IMR-90 (cell line): Measurements from ENCODE around the gene LEP. TPM values are rescaled to one million over a fixed set of nuclear protein-coding genes. Genes with fewer than 3 reads are reported as not detected.

Source experiments
- ATAC-seq: fragments of 200-7000 bp; cut with Tn5 transposase; 2 replicates; pipeline ENCODE4 v1.9.1; 2020; ENCODE audit warnings: low read depth, mild to moderate bottlenecking, moderate library complexity
- BruUV-seq: library from RNA; stranded (reverse); fragments of 400-500 nt; replicated peaks from 2 replicates; lab custom pipeline; 2021; lab: Mats Ljungman, UMichigan
- CTCF ChIA-PET: fragments of 300-600 bp; formaldehyde crosslinking; extraction: SDS; loops from one replicate; lab custom pipeline; 2021; ENCODE audit warnings: antibody characterized with exemption; lab: Yijun Ruan, JAX
- POLR2A ChIA-PET: fragments of 300-600 bp; sonication (Branson Sonifier 250); formaldehyde crosslinking; loops from one replicate; lab custom pipeline; 2022; ENCODE audit warnings: antibody characterized with exemption; ENCODE audit not compliant: unreplicated experiment; lab: Charles Lee
- DNase-seq: peaks from one replicate; pipeline ENCODE4 v3.0.0; 2013
- H2AFZ ChIP-seq: replicated peaks from 2 replicates; pipeline ENCODE3; 2013; ENCODE audit warnings: low read length, mild to moderate bottlenecking; ENCODE audit not compliant: poor library complexity
- H2AK5ac ChIP-seq: 2 replicates; pipeline ENCODE4 v1.6.1; 2013; ENCODE audit warnings: low read depth, low read length, inconsistent platforms
- H2AK9ac ChIP-seq: replicated peaks from 2 replicates; pipeline ENCODE3; 2013; ENCODE audit warnings: mild to moderate bottlenecking, low read depth, low read length, moderate library complexity; ENCODE audit not compliant: poor library complexity
- H2BK120ac ChIP-seq: 2 replicates; pipeline ENCODE4 v1.6.1; 2013; ENCODE audit warnings: low read depth, low read length, inconsistent platforms
- H2BK15ac ChIP-seq: 3 replicates; pipeline ENCODE4 v1.6.1; 2013; ENCODE audit warnings: low read depth, low read length, inconsistent platforms
- H2BK20ac ChIP-seq: 2 replicates; pipeline ENCODE4 v1.6.1; 2013; ENCODE audit warnings: low read depth, mild to moderate bottlenecking, inconsistent platforms, low read length, moderate library complexity
- H2BK5ac ChIP-seq: 2 replicates; pipeline ENCODE4 v1.6.1; 2013; ENCODE audit warnings: mild to moderate bottlenecking, low read depth, low read length, inconsistent platforms; ENCODE audit not compliant: poor library complexity, severe bottlenecking
- H3K14ac ChIP-seq: replicated peaks from 2 replicates; pipeline ENCODE4 v1.6.1; 2013; ENCODE audit warnings: low read depth, low read length, inconsistent platforms
- H3K18ac ChIP-seq: 2 replicates; pipeline ENCODE4 v1.6.1; 2013; ENCODE audit warnings: low read depth, low read length, control low read depth
- H3K23ac ChIP-seq: 2 replicates; pipeline ENCODE4 v1.6.1; 2013; ENCODE audit warnings: low read depth, low read length, inconsistent platforms
- H3K27ac ChIP-seq: 2 replicates; pipeline ENCODE4 v1.5.1; 2013; ENCODE audit warnings: mild to moderate bottlenecking, control low read depth, low read length; ENCODE audit not compliant: insufficient read depth
- H3K27me3 ChIP-seq: 2 replicates; pipeline ENCODE4 v1.6.1; 2013; ENCODE audit warnings: low read length; ENCODE audit not compliant: control insufficient read depth, insufficient read depth
- H3K36me3 ChIP-seq: 2 replicates; pipeline ENCODE4 v1.6.1; 2013; ENCODE audit warnings: low read length, mixed read lengths; ENCODE audit not compliant: control insufficient read depth, insufficient read depth
- H3K4ac ChIP-seq: 2 replicates; pipeline ENCODE4 v1.6.1; 2013; ENCODE audit warnings: low read depth, low read length, inconsistent platforms
- H3K4me1 ChIP-seq: 2 replicates; pipeline ENCODE4 v1.6.1; 2013; ENCODE audit warnings: low read length, mixed read lengths; ENCODE audit not compliant: control insufficient read depth, insufficient read depth
- H3K4me2 ChIP-seq: 2 replicates; pipeline ENCODE4 v1.6.1; 2013; ENCODE audit warnings: low read depth, mild to moderate bottlenecking, control low read depth, low read length, moderate library complexity
- H3K4me3 ChIP-seq: 2 replicates; pipeline ENCODE4 v1.5.1; 2013; ENCODE audit warnings: low read depth, mild to moderate bottlenecking, control low read depth, low read length, moderate library complexity; ENCODE audit not compliant: insufficient read depth
- H3K56ac ChIP-seq: 2 replicates; pipeline ENCODE4 v1.6.1; 2013; ENCODE audit warnings: low read length, inconsistent platforms; ENCODE audit not compliant: insufficient read depth; ENCODE audit errors: extremely low read depth
- H3K79me1 ChIP-seq, 2 experiments: 2 replicates each; pipeline ENCODE4 v1.6.1; 2013; ENCODE audit warnings: low read length in 2 of 2, inconsistent platforms in 1 of 2, low read depth in 1 of 2
- H3K9ac ChIP-seq: 2 replicates; pipeline ENCODE4 v1.6.1; 2013; ENCODE audit warnings: low read depth, low read length, control low read depth
- H3K9me1 ChIP-seq: 2 replicates; pipeline ENCODE4 v1.6.1; 2013; ENCODE audit warnings: low read length, inconsistent platforms; ENCODE audit not compliant: insufficient read depth
- H3K9me3 ChIP-seq: 2 replicates; pipeline ENCODE4 v1.6.1; 2013; ENCODE audit warnings: low read length; ENCODE audit not compliant: control insufficient read depth, insufficient read depth
- H4K20me1 ChIP-seq: 2 replicates; pipeline ENCODE4 v1.6.1; 2013; ENCODE audit warnings: low read length, inconsistent platforms; ENCODE audit not compliant: insufficient read depth
- H4K5ac ChIP-seq: 2 replicates; pipeline ENCODE4 v1.6.1; 2013; ENCODE audit warnings: mild to moderate bottlenecking, low read depth, low read length, control low read depth
- H4K8ac ChIP-seq, 2 experiments: 2 replicates each; pipeline ENCODE4 v1.6.1; 2013; ENCODE audit warnings: low read depth in 2 of 2, low read length in 2 of 2, control low read depth in 1 of 2, inconsistent platforms in 1 of 2
- H4K91ac ChIP-seq: 2 replicates; pipeline ENCODE4 v1.6.1; 2013; ENCODE audit warnings: low read depth, low read length, inconsistent platforms; ENCODE audit not compliant: insufficient read depth
- CEBPB ChIP-seq: IDR thresholded peaks from 2 replicates; pipeline ENCODE4 v1.6.1; 2012; ENCODE audit warnings: low read depth, low read length, improper control_type of control experiment
- MAZ ChIP-seq: IDR thresholded peaks from 2 replicates; pipeline ENCODE4 v1.6.1; 2012; ENCODE audit warnings: low read depth, mild to moderate bottlenecking, low read length, improper control_type of control experiment, moderate library complexity, borderline replicate concordance
- NFE2L2 ChIP-seq: fragments of 150-350 bp; IDR thresholded peaks from 2 replicates; pipeline ENCODE4 v1.6.1; 2016; ENCODE audit warnings: low read depth, mild to moderate bottlenecking, low read length
- POLR2A ChIP-seq: IDR thresholded peaks from 2 replicates; pipeline ENCODE4 v1.6.1; 2012; ENCODE audit warnings: mild to moderate bottlenecking, low read depth, low read length
- RFX5 ChIP-seq: IDR thresholded peaks from 2 replicates; pipeline ENCODE4 v1.8.0; 2012; ENCODE audit warnings: low read depth, mild to moderate bottlenecking, low read length, moderate library complexity
- WGBS, 2 experiments: methylation state at CpG; one replicate each; pipeline versions ENCODE4 v1.1.5 to v1.1.7; 2013; ENCODE audit warnings: missing lambda C conversion rate in 2 of 2; ENCODE audit not compliant: insufficient read length in 1 of 2; ENCODE audit errors: extremely low coverage in 2 of 2; 5-methylcytosine and 5-hydroxymethylcytosine counted together
- dilution Hi-C: fragments of 300-500 bp; cut with HindIII; formaldehyde crosslinking; loops from one replicate; pipeline ENCODE4 v1.14.3; 2018; ENCODE audit warnings: low sequenced_read_pairs; ENCODE audit not compliant: unreplicated experiment
- in situ Hi-C: fragments of 300-500 bp; cut with MboI; formaldehyde crosslinking; loops from 3 replicates; pipeline ENCODE4 v1.14.3; 2019; ENCODE audit warnings: low sequenced_read_pairs, inconsistent platforms, mixed read lengths
- intact Hi-C: fragments of 100-400 bp; cut with micrococcal nuclease; formaldehyde crosslinking; loops from 2 replicates; pipeline ENCODE4 v1.10.0; 2022
- polyA plus RNA-seq, 3 experiments: library from polyadenylated mRNA; depleted of rRNA; stranded (reverse); fragments of >200 nt; gene quantifications; 2 replicates each; pipeline ENCODE4 v1.2.3, GENCODE V29; 2012; ENCODE audit warnings: low replicate concordance in 1 of 3
- total RNA-seq: library from RNA; depleted of rRNA; stranded (reverse); fragments of >200 nt; gene quantifications from 2 replicates; pipeline ENCODE4 v1.2.3, GENCODE V29; 2012

The LEP gene
- total and polyA plus RNA-seq, 2 of the 4 experiments (the other 2 are of a cell fraction) = not detected

DNA sequence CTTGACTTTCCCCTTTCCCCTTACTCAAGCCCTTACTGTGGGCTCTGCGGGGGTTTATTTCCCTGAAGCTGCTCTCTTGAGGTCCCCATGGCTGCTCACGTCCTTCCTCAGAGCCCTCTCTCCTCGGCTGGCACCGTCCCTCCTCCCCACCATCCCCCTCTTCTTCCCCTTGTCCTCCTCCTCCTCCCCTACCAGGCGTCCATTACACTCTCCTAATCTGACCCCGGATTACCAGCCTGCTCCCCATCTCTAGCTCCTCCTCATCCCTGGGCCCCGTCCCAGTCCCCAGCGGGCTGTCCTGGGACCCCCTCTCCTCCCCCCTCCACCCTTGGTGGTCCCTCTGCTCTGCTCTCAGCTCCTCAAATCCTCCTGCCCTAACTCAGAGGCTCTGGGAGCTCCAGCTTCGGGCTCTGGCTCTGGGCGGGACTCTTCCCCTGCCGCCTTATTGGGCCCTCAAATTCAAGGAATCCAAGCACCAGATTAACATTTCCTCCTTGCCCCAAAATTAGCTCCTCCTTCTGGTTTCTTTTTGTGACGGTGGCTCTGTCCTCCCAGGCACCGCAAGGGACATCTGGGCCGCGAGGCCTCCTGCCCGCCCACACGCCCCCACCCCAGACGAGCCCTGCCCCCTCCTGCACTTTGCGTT lies 48.5 kb upstream of the LEP start:
- DNase-seq (no peak), ATAC-seq (no peak)
- no peak overlapping the region for H3K27ac ChIP-seq
- H3K4me3 ChIP-seq = no peak overlapping the region
- H3K4ac ChIP-seq = no peak overlapping the region
- TF ChIP-seq MAZ (no peak), POLR2A (no peak), CEBPB (no peak), NFE2L2 (no peak), RFX5 (no peak)
- H2AK5ac ChIP-seq = no peak overlapping the region
- H3K36me3 ChIP-seq = no peaks in the 10 kb centered on the region
- no peak overlapping the region for H4K91ac ChIP-seq
- peaks cover 2% of the 10 kb centered on the region; the same call in 1 of the 2 replicates for H3K9me1 ChIP-seq
- H2BK20ac ChIP-seq = no peak overlapping the region
- H3K4me2 ChIP-seq = no peak overlapping the region
- POLR2A ChIA-PET = no interaction called here
- no peaks in the 10 kb centered on the region for H4K20me1 ChIP-seq
- intact Hi-C loops (no loop called here), in situ Hi-C loops (loop anchor here (10.0 kb wide), 1 partner anchor 148 kb away; no protein-coding TSS in a partner anchor), dilution Hi-C loops (no loop called here)
- peaks cover 53% of the 10 kb centered on the region for H3K27me3 ChIP-seq
- no peak overlapping the region for H2BK15ac ChIP-seq
- H3K9me3 ChIP-seq = peaks cover 10% of the 10 kb centered on the region
- H4K5ac ChIP-seq = no peak overlapping the region
- H3K56ac ChIP-seq = no peak overlapping the region
- no peak overlapping the region for H2BK120ac ChIP-seq
- H2AFZ ChIP-seq = no peak overlapping the region
- no peak overlapping the region for H2BK5ac ChIP-seq
- H4K8ac ChIP-seq = no peak overlapping the region
- no peak overlapping the region for H3K9ac ChIP-seq
- H3K18ac ChIP-seq = no peak overlapping the region
- CTCF ChIA-PET = interaction anchor here (0.7 to 1.8 kb wide), 2 partner anchors 17 to 287 kb away, joined by 3 to 7 read pairs; no protein-coding TSS in a partner anchor
- BruUV-seq = no TSS peak
- H3K4me1 ChIP-seq = no peaks in the 10 kb centered on the region
- no peak overlapping the region for H2AK9ac ChIP-seq
- 18% methylated on average over 11 of the region's 19 CpGs; no CpG with 5 or more reads in 1 of the 2 experiments for WGBS, 2 experiments
- no peak overlapping the region for H3K23ac ChIP-seq
- H3K79me1 ChIP-seq = no peaks in the 10 kb centered on the region
- no peak overlapping the region for H3K14ac ChIP-seq
